Activated T-helper 9 cell treated with anti-CD3 and anti-CD28 coated beads, Interleukin-2, amount 50 U/mL, for 16 hours (primary cell): Measurements from ENCODE around the gene MTR.
"Not testable (repeated sequence)": the region's sequence is repeated elsewhere in the genome, so short reads cannot be mapped to it uniquely, and the experiment has no call there.

Experiments
- DNase-seq: peaks from one replicate; pipeline ENCODE4 v3.0.0-alpha.2; 2020; ENCODE audit warnings: low read depth

The MTR gene

DNA sequence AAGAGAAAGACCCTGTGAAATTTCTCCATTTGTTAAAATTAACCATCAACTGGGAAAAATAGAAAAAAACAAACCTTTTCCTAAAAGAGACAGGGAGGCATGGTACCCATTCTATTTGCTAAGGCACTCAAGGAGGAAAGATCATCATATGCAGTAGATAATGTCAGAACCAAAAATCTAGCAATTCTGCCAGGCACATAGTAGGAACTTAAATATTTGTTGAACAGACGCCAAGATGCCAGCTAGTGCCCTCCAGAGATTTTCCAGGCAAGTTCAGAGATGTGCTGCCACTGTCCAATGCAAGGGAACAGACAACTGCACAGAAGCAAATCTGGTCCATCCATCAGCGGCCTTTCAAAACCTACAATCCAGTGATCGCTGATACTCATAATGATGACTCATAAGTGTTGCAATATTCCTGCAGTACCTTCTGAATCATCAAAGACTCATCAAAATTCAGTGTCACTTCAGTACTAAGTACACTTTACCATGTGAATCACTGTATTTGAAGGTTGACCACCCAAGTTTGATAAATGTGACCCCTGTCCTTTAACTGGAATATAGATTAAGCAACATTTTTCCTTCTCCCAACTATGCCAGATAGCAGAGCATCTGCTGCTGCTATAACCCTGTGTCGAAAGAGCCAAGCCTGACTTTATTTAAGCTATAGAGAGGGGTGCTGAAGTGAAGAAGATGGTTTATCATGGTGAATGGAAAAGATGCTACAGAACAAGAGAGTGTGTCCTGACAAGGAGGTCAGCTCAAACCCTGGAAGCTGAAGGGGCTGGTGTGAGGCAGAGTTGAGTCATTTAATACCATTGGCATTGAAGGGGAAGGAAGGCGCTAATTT is 110.0 kb downstream of the MTR start:
- DNase-seq, result no peak

DNA sequence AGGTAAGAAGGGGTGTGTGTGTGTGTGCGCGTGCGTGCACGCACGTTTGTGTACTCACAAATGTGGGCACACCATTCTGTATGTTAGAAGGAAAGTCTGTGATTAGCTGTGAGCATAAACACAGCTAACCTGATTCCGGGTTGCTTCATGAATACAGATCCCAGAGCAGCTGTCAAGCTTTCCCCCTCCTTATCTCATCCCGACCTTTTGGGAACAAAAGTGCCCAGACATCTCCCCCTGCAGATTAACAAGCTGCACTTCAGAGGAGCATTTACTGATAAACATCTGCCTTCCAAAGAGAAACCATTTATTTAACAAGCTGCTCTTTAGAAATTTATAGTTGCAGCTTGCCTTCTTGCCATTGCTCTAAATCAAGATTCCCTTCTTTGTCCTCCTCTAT is 112.1 kb downstream of the MTR start:
- DNase-seq, result no peak

- no peak for DNase-seq
Measured at GRCh38 chr1:236908669-236909068, 113.6 kb downstream of the MTR start.

DNA sequence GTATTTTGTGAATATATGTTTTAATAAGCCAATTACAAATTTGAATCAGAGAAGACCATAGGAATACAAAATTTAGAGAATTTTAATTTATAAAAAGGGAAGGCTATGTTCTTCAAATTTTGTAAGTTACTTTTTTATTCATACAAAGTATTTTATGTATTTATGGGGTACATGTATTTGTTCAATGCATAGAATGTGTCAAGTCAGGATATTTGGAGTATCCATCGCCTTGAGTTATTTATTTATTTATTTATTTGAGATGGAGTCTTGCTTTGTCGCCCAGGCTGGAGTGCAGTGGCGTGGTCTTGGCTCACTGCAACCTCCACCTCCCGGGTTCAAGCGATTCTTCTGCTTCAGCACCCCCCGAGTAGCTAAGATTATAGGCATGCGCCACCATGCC is 116.0 kb downstream of the MTR start:
- not testable (repeated sequence) for DNase-seq

GRCh38 chr1:236913371-236914037 is 118.4 kb downstream of the MTR start:
- no peak for DNase-seq

GRCh38 chr1:236914375-236914774 is 119.3 kb downstream of the MTR start:
- DNase-seq, result no peak

GRCh38 chr1:236916131-236916800 is 121.2 kb downstream of the MTR start:
- DNase-seq, result no peak

DNA sequence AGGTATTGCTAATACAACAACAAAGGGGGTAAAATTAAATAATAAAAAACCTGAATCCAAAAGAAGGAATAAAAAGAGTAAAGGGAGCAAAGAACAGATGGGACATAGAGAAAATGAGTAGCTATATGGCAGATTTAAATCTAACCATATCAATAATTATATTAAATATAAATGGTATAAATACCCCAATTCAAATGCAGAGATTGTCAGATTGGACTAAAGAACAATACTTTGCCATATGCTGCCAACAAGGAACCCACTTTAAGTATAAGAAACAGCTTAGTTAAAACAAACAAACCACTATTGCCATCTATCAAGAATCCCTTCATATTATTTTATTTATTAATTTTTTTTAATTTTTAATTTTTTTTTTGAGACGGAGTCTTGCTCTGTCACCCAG is 122.4 kb downstream of the MTR start:
- DNase-seq, result no peak

DNA sequence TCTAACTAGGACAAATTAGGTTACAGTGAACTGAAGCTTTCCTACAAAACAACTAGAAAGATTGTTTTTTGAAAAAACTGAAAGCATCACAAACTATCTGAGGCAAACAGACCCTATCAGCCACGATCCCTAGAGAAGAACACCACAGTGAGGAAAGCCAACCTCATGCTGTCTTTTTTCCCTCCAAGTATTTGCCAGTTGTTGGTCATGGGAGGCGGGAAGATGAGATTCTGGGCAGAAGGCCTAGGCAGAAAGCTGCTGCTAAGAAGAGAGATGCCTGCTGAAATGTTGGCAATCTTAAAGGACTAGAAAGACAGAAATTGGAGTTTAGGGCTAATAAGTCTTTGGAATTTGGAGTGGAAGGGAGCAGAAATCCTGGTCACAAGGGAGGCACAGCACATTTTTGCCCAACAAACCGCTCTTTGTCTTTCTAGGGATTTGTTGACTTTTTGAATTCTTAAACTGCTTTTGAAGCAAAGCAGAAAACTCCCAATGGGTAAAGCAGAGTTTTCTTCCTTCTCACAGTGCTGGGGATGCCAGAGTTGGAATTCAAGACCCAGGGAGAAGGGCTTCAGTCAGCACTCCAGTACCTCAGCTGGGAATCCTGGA is 125.3 kb downstream of the MTR start:
- no peak for DNase-seq

- DNase-seq, result no peak
Measured at GRCh38 chr1:236921610-236922009, 126.5 kb downstream of the MTR start.

DNA sequence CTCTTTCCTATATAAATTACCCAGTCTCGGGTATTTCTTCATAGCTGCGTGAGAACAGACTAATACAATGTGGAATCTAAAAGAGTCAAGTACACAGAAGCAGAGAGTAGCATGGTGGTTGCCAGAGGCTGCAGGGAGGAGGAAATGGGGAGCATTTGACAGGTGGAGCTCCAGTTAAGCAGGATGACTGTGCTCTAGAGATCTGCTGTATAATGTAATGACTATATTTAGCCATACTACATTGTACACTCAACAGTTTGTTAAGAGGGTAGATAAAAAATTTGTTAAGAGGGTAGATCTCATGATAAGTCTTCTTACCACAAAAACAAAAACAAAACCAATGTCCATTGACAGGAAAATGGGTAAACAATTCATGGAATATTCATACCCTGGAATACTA is 127.1 kb downstream of the MTR start:
- DNase-seq, result no peak

DNA sequence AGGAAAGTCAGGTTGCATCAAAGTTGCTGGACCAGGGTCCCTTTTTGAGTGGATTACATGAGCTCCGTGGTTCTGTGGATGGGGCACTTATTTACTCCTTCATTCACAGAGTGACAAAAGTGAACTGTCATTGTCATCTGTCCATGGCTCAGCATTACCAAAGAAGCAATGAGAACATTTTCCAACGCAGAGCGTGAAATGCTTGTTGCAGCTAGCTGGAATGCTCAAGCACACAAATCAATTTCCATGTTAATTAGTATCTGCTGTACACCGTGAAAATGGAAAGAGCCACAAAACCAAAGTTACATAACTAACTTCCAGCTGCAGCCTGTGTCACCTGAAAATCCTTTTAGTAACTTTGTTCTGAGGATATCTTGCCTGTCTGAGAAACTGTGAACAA is 130.3 kb downstream of the MTR start:
- no peak for DNase-seq

DNA sequence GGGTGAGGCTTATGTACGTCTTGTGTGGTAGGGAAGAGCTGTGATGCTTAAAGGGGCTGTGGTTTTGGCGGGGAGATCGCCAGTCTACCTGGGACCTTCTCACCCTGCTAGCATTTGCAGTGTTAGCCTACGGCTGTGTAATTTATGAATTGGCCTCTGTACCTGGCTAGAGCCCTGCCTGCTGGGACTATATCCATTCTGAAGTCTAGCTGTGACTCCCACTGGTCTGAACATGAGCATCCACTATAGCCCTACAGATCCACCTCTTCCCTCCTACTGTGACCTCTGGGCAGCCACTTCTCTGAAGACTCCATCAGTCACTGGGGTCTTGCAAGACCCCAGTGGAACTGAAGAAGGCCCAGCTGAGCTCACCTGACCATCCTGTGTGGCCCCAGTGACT is 135.4 kb downstream of the MTR start:
- DNase-seq, result no peak

DNA sequence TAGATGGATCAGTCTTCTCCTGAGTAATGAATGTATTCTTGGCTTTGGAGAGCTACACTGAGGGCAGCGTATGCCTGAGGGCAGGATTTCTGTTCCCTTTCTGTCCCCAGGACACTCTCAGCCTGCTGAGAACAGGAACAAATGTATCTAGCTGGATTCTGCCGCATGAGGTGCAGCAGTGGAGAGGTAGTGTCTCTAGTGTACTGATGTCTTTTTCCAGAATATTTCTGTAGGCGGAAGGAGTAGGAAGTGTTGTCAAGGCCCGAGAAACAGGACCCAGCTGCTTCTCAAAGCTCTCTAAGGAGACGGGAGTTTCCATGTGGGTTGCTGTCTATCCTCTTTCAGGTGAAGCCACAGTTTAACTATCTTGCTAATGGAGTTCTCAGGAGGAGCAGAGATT is 143.7 kb downstream of the MTR start:
- DNase-seq, result no peak

GRCh38 chr1:236942431-236942830 is 147.3 kb downstream of the MTR start:
- DNase-seq, result no peak

GRCh38 chr1:236944556-236944955 is 149.5 kb downstream of the MTR start:
- no peak for DNase-seq

DNA sequence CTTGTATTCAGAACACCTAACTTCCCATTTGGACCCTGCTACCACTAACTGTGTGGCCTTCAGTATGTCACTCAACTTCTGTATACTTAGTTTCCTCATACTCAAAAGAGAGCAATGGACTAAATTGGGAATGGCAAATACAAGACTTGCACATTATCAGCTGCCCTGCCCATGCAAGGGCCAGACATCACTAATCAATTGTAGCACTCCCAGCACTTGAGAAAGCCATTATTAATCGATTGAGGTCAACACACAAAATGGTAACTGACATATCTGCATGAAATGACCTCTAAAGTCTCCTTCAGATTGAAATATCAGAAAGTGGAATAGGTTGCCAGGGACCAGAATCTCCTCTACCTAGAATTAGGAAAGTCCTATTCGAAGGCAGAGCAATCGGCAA is 149.9 kb downstream of the MTR start:
- no peak for DNase-seq

GRCh38 chr1:236947794-236948193 is 152.7 kb downstream of the MTR start:
- DNase-seq, result no peak

- no peak for DNase-seq
Measured at GRCh38 chr1:236948381-236948780, 153.3 kb downstream of the MTR start.

- DNase-seq, result no peak
Measured at GRCh38 chr1:236948996-236949395, 153.9 kb downstream of the MTR start.

DNA sequence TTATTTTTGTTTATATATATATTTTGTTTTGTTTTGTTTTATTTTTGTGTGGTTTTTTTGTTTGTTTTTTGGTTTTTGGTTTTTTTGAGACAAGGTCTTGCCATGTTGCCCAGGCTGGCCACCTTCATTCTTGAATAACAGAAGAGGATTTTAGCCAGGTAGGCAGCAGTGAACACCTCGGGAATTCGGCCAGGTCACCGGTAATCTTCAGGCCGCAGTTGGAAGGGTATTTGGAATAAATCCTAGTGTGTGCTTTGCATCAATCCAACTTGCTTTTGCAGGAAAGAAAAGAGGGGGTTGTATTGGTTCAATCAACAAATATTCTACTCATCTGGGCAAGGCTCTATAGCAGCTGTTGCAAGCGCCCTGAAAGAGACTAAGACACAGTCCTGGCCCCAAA is 155.3 kb downstream of the MTR start:
- no peak for DNase-seq

DNA sequence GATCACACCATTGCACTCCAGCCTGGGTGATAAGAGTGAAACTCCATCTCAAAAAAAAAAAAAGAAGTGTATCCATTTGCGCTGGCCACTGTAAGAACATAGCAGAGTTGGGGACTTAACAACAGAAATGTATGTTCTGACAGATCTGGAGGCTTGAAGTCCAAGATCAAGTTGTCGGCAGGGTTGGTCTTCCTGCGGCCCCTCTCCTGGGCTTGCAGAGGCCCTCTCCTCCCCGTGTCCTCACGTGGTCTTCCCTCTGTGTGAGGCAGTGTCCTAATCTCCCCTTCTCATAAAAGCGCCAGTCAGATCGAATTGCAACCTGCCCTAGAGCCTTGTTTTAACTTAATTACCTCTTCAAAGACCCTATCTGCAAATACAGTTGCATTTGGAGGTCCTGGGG is 156.6 kb downstream of the MTR start:
- no peak for DNase-seq
